HG03064 (cell line): ENCODE results near the gene PVALEF.

Experiments
- ATAC-seq: cut with Tn5 transposase; IDR thresholded peaks from one replicate; pipeline ENCODE4 v1.9.1; 2021; ENCODE audit warnings: low read depth; ENCODE audit not compliant: unreplicated experiment

The PVALEF gene

DNA sequence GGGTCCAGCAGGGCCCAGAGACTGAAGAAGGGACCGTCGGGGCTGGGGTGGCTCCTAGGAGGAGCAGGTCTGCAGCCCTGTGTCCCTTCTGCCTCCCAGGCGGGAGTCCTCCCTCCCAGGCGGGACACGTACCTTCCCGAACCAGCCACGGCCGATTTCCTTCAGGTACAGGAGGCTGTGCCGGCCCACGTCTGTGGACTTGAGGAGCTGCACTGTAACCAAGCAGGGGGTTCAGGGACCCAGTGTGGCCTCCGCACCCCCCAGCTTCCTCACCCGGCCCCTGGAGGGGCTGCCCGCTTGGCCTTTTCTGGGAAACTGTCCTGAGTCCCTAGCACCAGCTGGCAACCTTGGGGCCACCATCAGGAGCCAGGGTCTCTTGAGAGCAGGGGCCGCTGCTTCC lies 37.0 kb upstream of the PVALEF start:
- no peak for ATAC-seq

GRCh38 chr17:81128774-81129173 lies 36.5 kb upstream of the PVALEF start:
- ATAC-seq, result no peak

DNA sequence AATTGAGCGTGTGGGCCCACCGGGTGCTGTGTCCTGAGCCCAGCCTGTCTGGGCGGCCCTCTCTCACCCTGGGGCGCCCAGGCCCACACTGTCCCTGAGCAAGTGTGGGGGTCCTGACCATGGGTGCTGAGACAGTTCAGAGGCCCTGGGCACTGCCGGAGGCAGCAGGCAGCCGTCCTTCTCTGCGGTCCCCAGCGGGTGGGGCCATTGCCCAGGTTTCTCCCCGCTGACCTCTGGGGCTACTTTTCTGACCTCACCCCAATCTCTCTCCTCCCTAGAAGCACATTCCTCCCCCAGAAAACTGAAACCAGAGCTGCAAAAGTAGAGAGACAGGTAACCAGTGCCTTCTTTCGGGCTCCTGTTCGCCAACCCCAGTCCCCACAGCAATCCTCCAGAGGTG lies 36.0 kb upstream of the PVALEF start:
- no peak for ATAC-seq

- ATAC-seq, result no peak
Measured at GRCh38 chr17:81129711-81130367, 35.5 kb upstream of the PVALEF start.

GRCh38 chr17:81130385-81131361 lies 34.6 kb upstream of the PVALEF start:
- no peak for ATAC-seq

DNA sequence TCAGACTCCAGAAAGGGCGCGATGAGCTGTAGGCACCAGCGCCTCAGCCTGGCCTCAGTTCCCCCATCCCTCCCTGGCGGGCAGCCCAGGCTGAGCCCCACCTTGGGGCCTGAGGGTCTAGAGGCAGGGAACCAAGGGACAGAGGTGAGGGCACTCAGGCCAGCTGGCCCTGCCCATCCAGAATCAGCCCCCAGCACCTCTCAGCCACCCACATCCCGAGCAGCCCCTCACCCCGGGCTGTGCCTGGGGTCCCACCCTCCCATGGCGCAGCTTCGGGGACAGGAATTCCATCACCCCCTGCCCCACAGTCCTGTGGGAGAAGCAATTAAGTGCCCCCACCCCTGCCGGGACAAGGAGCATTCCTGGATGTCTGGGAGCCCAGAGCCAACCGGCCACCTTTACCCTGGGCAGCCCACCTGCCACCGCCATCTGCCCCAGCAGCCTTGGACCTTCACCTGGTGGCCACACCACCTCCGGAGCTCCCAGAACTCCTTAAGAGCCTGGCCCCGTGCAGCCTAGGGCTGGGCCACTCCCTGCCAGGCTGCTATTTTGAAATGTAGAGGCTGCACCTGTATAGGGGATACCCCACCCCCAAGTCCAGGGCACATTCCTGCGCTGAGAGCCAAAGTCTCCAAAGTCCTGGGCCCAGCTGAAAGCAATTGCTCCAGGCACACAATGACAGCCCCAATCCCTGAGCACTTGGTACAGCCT lies 33.7 kb upstream of the PVALEF start:
- no peak for ATAC-seq

DNA sequence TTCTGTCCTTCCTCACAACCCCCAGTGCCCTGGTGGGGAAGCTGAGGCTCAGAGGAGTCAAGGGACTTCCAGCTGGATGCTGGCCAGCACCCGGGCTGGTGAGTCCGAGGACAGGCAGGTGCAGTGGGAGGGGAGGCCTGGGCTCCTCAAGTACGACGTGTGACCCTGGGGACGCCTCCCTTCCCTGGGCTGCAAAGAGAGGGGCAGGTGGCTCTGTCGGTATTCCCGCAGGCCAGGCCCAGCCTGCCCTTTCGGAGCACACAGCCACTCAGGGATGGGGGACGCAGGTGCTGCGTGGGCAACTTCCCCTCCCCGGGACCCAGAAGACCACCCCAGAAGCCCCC lies 33.1 kb upstream of the PVALEF start:
- ATAC-seq, result no peak

- ATAC-seq, result no peak
Measured at GRCh38 chr17:81132770-81133723, 32.3 kb upstream of the PVALEF start.

DNA sequence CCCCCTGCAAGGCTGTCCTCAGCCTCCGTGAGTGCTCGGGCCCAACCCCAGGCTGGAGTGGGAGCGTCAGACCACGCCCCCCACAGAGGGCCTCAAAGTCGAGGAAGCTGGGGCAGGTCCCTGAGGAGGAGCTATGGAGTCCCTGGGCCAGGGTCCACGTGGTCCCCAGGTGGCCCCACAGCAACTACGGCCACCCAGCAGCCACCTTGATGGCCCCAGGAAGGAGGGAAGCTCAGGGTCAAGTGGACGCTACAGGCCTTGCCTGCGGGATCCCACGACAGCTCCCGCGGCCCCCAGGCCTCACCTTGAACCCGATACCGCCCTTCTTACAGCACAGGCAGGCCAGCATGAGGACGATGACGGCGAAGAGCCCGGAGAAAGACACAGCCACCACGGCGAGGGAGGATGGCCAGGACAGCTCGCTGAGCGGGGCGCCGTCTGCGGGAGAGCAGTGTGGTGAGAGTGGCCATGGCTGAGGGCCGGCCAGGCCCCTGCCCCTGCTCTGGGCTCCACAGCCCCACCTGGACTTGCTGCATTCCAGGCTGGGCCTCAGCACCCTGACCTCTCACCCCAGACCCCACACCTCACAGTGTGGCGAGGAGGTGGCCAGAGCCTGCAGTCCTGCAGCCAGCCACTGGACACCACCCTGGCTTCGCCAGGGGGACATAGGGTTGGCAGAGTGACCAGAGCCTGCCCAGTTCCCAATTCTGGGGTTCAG lies 31.1 kb upstream of the PVALEF start:
- no peak for ATAC-seq

DNA sequence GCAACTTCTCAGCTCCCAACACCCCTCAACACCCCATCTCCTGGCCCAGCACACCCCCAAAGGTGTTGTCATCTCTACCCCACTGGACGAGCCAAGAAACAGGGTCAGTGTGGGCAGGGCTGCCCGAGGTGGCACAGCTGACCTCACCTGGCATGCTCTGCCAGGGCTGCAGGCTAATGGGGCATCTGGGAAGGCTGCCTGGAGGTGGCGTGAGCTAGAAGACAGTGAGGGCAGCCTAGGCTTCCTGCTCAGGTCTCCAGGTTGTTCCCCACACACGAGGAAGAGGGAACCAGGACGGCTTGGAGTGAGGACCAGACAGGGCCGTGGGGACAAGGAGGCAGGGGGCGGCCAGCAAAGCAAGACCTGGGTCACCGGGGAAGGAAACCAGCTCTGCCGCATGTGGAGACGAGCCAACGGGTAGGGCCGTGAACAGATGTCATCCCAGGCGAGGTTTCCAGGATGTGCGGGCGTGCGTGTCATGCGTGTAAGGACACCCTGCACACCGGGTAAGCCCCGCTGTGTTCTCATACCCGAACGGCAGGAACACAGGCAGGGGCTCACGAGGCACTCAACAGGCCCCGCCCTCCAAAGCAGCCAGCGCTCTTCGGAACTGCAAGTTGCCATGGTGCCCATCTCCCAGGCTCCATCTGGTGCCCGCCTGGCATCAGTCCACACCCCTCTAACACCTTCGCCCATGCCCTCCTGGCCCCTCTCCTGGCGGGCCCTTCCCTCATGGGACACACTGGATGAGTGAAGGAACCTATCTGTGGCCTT lies 29.6 kb upstream of the PVALEF start:
- no peak for ATAC-seq

DNA sequence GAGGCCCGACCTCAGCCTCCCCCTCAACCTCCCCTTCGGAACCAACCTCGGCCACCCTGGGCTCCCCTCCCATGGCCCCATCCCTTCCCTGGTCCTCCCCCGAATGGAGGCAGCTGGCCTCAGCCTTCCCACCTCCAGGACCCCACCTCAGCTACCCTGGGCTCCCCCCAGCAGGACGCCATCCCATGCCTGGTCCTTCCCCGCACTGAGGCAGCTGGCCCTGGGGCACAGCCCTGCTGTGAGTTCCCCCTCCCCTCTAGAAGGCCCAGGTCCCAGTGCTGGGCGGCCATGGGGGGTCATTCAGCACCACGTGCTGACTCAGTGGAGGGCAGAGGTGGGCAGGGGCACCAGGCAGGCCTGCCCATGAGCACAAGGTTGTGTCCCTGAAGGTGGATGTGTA lies 28.9 kb upstream of the PVALEF start:
- no peak for ATAC-seq

DNA sequence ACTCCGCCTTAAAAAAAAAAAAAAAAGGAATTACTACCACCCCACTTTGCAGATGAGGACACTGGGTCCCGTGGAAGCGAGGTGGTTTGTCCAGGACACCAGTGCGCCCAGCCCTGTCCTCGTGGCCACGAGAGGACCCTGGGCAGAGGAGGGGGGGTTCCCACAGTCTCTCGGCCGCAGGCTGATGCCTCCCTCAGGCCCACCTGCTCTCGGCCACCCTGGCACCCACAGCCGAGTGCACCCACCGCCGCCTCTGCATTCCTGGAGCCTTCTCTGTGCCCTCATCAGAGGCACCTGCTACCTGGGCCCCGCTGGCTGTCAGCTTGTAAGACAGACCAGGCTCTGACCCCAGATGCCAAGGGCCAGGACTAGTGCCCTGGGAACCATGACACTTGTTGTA lies 28.1 kb upstream of the PVALEF start:
- ATAC-seq, result no peak

DNA sequence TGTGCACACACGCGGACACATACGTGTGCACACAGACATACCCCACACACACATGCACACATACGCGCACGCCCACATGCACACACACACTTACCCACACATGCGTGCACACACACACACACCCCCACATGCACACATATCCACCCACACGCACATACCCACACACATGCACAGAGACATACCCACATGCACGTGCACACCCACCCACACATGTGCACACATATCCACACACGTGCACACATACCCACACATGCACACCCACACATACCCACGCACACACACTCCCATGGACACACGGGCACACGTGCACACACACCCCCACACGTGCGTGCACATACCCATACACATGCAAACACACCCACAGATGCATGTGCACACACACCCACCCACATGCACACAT lies 27.2 kb upstream of the PVALEF start:
- no peak for ATAC-seq

GRCh38 chr17:81138500-81138899 lies 26.8 kb upstream of the PVALEF start:
- no peak for ATAC-seq

DNA sequence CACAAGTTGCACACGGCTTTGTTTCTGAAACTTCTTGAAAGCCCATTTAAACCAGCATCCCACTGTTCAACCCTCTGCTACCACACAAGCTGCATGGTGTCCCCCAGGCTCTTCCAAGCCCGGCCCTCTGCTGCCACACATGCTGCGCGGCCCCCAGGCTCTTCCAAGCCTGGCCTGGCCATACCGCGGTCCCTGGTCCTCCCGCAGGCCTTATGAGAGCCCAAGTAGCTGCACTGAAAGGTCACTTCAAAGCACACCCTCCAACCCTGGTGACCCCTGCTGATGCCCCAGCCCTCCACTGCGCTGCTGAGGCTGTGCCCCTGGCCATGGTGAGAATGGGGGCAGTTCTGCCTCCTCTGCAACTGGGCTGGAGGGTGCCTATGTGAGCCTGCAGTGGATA lies 25.9 kb upstream of the PVALEF start:
- ATAC-seq, result no peak

DNA sequence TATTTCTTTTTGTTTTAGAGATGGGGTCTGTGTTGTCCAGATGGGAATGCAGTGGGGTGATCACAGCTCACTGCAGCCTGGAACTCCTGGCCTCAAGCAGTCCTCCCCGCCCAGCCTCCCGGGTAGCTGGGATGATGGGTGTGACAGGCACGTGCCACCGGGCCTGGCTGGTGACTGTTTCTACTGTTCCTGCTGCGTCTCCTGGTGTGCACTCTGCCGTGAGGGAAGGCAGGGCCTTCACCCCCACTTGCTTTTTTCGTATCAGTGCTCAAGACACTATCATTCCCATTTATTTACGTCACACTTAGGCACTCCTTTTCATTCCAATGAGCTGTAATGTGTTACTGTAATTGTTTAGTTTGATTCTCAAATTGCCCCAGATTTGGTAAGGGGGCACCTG lies 25.3 kb upstream of the PVALEF start:
- no peak for ATAC-seq

- ATAC-seq, result no peak
Measured at GRCh38 chr17:81140695-81141094, 24.6 kb upstream of the PVALEF start.

DNA sequence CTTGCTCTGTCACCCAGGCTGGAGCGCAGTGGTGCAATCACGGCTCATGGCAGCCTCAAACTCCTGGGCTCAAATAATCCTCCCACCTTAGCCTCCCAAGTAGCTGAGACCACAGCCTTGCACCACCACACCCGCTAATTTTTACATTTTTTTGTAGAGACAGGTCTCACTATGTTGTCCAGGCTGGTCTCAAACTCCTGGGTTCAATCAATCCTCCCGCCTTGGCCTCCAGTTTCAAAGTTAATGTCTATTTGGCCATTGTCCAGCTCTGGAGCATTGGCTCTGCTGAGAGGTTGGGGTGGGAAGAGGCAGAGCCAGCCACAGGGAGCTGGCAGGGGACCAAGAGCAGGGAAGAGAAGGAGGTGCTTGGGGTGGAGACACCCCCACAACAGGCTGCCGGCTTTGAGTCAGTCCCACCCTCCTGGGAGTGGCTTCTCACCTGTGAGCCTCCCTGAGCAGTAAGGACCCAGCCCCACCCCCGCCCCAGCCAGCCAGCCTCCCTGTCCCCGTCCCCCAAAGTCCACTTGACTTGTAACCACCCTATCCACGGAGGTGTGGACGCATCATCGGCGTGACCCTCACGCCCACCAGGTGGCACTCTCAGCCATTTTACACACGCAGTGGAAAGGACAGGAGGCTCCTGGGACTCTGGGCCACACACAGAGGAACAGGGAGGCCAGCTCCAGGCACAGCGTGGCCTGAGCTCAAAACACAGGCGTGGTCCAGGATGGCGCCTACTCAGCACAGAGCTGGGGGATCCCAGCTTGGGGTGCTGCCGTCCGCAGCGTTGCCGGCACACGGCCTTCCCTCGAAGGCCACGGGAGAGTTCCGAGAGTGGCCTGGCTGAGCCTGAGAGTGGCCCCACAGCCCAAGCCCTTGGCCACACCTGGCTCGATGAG lies 22.8 kb upstream of the PVALEF start:
- ATAC-seq, result no peak
